K562 (cell line): ENCODE data around the gene LY6G6C. TPM values are rescaled to one million over a fixed set of nuclear protein-coding genes. Genes with fewer than 3 reads are reported as not detected.

Experiments
- BHLHE40 ChIP-seq: IDR thresholded peaks from 2 replicates; pipeline ENCODE4 v1.6.1; 2011; ENCODE audit warnings: low read length, improper control_type of control experiment
- BRF2 ChIP-seq: IDR thresholded peaks from 3 replicates; pipeline ENCODE4 v1.6.1; 2011; ENCODE audit warnings: borderline replicate concordance, mild to moderate bottlenecking; ENCODE audit not compliant: insufficient read length, insufficient read depth
- CBX5 ChIP-seq: IDR thresholded peaks from 2 replicates; pipeline ENCODE4 v1.6.1; 2014; ENCODE audit warnings: low read depth, borderline replicate concordance
- CREB1 ChIP-seq, 2 experiments: sonication (generic) in 1 of 2; formaldehyde crosslinking in 1 of 2; IDR thresholded peaks; 2 replicates each; pipeline versions ENCODE4 v1.6.1 to v1.8.0; 2012 to 2022; ENCODE audit warnings: inconsistent platforms in 1 of 2, mild to moderate bottlenecking in 1 of 2, missing genetic modification reagents in 1 of 2, moderate library complexity in 1 of 2
- ESRRA ChIP-seq: fragments of 450-650 bp; IDR thresholded peaks from 2 replicates; pipeline ENCODE4 v1.6.1; 2014; ENCODE audit warnings: low read depth, mild to moderate bottlenecking, moderate library complexity, borderline replicate concordance
- GABPA ChIP-seq: fragments of 200-800 bp; sonication (Bioruptor generic); conservative IDR thresholded peaks from 2 replicates; pipeline ENCODE4 v1.6.1; 2016; ENCODE audit warnings: low read depth, missing genetic modification characterization, missing compliant biosample characterization
- GTF2F1 ChIP-seq: IDR thresholded peaks from 2 replicates; pipeline ENCODE4 v1.6.1; 2011; ENCODE audit warnings: low read depth, low read length, improper control_type of control experiment
- HMG20B ChIP-seq: fragments of 250-450 bp; sonication (Bioruptor Pico); IDR thresholded peaks from 2 replicates; pipeline ENCODE4 v1.5.0; 2021; ENCODE audit warnings: mild to moderate bottlenecking
- HNRNPUL1 ChIP-seq: fragments of 200-400 bp; formaldehyde crosslinking; IDR thresholded peaks from 2 replicates; pipeline ENCODE4 v1.6.1; 2017; ENCODE audit warnings: low read length
- KDM1A ChIP-seq, 2 experiments: fragments of 450-650 bp; IDR thresholded peaks; 2 replicates each; pipeline ENCODE4 v1.6.1; 2016; ENCODE audit warnings: mild to moderate bottlenecking in 2 of 2
- MCM5 ChIP-seq: fragments of 450-650 bp; IDR thresholded peaks from 2 replicates; pipeline ENCODE4 v1.6.1; 2016; ENCODE audit warnings: low read depth
- MCM7 ChIP-seq, 2 experiments: fragments of 450-650 bp; IDR thresholded peaks; 2 replicates each; pipeline ENCODE4 v1.6.1; 2016 to 2018
- NELFE ChIP-seq: IDR thresholded peaks from 2 replicates; pipeline ENCODE4 v1.6.1; 2011; ENCODE audit warnings: mild to moderate bottlenecking; ENCODE audit not compliant: insufficient read depth, insufficient read length
- PTRF ChIP-seq: fragments of 450-650 bp; IDR thresholded peaks from 2 replicates; pipeline ENCODE4 v1.6.1; 2016; ENCODE audit warnings: mild to moderate bottlenecking, missing genetic modification characterization, missing compliant biosample characterization
- RBM39 ChIP-seq: fragments of 200-400 bp; formaldehyde crosslinking; optimal IDR thresholded peaks from 2 replicates; pipeline ENCODE3; 2018; ENCODE audit warnings: low read depth, low read length
- SIN3A ChIP-seq, 2 experiments: fragments of 150-350 bp in 1 of 2; IDR thresholded peaks; 2 replicates each; pipeline ENCODE4 v1.6.1; 2011 to 2016; ENCODE audit warnings: borderline replicate concordance in 2 of 2, low read depth in 2 of 2, low read length in 2 of 2, mild to moderate bottlenecking in 2 of 2, moderate library complexity in 2 of 2; ENCODE audit not compliant: control insufficient read depth in 1 of 2
- SMARCB1 ChIP-seq: IDR thresholded peaks from 2 replicates; pipeline ENCODE4 v1.6.1; 2011; ENCODE audit warnings: improper control_type of control experiment, low read depth; ENCODE audit not compliant: insufficient read length
- TBP ChIP-seq: optimal IDR thresholded peaks from 2 replicates; pipeline ENCODE3; 2011; ENCODE audit warnings: low read depth, low read length, improper control_type of control experiment
- TRIM25 ChIP-seq: fragments of 450-650 bp; IDR thresholded peaks from 2 replicates; pipeline ENCODE4 v1.7.0; 2016; ENCODE audit warnings: borderline replicate concordance
- ZBTB9 ChIP-seq: fragments of 450-650 bp; formaldehyde crosslinking; IDR thresholded peaks from 2 replicates; pipeline ENCODE4 v1.4.0; 2020; ENCODE audit warnings: mild to moderate bottlenecking, moderate library complexity
- ZFP1 ChIP-seq: fragments of 450-650 bp; formaldehyde crosslinking; IDR thresholded peaks from 2 replicates; pipeline ENCODE4 v1.4.0; 2020; ENCODE audit warnings: mild to moderate bottlenecking, mixed read lengths
- ZNF146 ChIP-seq: IDR thresholded peaks from one replicate; pipeline ENCODE4 v1.6.1; 2018; ENCODE audit warnings: missing compliant biosample characterization; ENCODE audit not compliant: unreplicated experiment
- ZNF263 ChIP-seq: sonication (generic); formaldehyde crosslinking; IDR thresholded peaks from 2 replicates; pipeline ENCODE4 v1.8.0; 2022; ENCODE audit warnings: mild to moderate bottlenecking, missing genetic modification reagents, borderline replicate concordance
- ZNF347 ChIP-seq: fragments of 450-650 bp; formaldehyde crosslinking; IDR thresholded peaks from 2 replicates; pipeline ENCODE4 v1.4.0; 2020; ENCODE audit warnings: low read depth, mild to moderate bottlenecking, moderate library complexity
- ZNF780A ChIP-seq: fragments of 250-450 bp; sonication (Bioruptor Pico); IDR thresholded peaks from 2 replicates; pipeline ENCODE4 v1.5.0; 2021; ENCODE audit warnings: mild to moderate bottlenecking
- polyA plus RNA-seq, 8 experiments: library from polyadenylated mRNA; depleted of rRNA in 4 of 8; stranded (reverse) in 5 of 8; unstranded in 3 of 8; fragments of >200 nt; fragmentation: Nextera tagmentation in 2 of 8; fragmentation: Illumina TruSeq in 1 of 8; extraction: Ambion mirVana in 2 of 8; extraction: Trizol in 1 of 8; gene quantifications; 2 replicates each; pipeline versions ENCODE4 v1.2.1 to v1.2.3, GENCODE V29; 2011 to 2014; ENCODE audit warnings: inconsistent platforms in 1 of 8, missing spikeins in 1 of 8
- total RNA-seq, 7 experiments: library from RNA; depleted of rRNA in 6 of 7; stranded (reverse); fragments of >200 nt in 6 of 7; fragmentation: Illumina TruSeq in 2 of 7; extraction: Trizol in 2 of 7; gene quantifications; 2 replicates each; pipeline versions ENCODE4 v1.2.1 to v1.2.3, GENCODE V29; 2011 to 2021; ENCODE audit warnings: low replicate concordance in 1 of 7
- TF ChIP-seq, protein P1 (sequence below): fragments of 450-650 bp; IDR thresholded peaks from 2 replicates; pipeline ENCODE4 v1.6.1; 2016; ENCODE audit warnings: antibody characterized with exemption

The LY6G6C gene
- total and polyA plus RNA-seq, 9 of the 15 experiments (the other 6 are each of a cell fraction or from before 2014, with no cell fraction given) = 0.06 to 0.20 TPM; not detected in 7

DNA sequence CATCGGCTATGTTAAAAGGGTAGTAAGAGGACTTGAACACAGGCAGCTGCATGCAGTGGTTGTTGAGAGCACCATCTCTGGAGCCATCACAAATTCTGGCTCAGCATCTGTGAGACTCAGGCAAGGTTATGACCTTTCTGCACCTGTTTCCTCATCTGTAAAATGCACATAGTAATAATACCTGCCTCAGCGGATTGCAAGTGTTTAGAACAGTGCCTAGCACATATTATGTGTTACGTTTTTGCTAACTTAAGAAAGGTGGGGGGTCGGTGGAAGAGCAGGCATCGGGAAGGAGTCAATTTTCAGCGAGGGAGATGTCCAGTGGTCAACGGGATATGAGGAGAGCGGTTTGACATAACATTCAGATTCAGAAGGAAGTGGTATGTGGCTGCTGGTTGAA lies 43.6 kb downstream of the LY6G6C start (continued):
- TF ChIP-seq ZNF146 (CRISPR knock-in tag) = no peak
- TF ChIP-seq NELFE = no peak
- no peak for TF ChIP-seq CBX5
- TF ChIP-seq ESRRA = 0 out of 2 replicates have a peak, but pooled peaks have one; percentile 30
- TF ChIP-seq MCM5 = no peak
- no peak for TF ChIP-seq SMARCB1
- no peak for TF ChIP-seq RBM39
- TF ChIP-seq MCM7 (IDR thresholded peaks at IDR 0.05) = 0 out of 4 replicates have a peak, but pooled peaks have one; percentile 19 to 42
- no peak for TF ChIP-seq PTRF (tag)
- no peak for TF ChIP-seq SIN3A (IDR thresholded peaks at IDR 0.05; ENCODE audit: borderline replicate concordance in 2 of 2, control insufficient read depth in 1 of 2, low read depth in 2 of 2, low read length in 2 of 2)
- no peak for TF ChIP-seq HNRNPUL1
- no peak for TF ChIP-seq ZBTB9 (CRISPR knock-in tag)
- no peak for TF ChIP-seq TBP
- TF ChIP-seq ZFP1 (CRISPR knock-in tag) = no peak
- TF ChIP-seq, protein P1, sequence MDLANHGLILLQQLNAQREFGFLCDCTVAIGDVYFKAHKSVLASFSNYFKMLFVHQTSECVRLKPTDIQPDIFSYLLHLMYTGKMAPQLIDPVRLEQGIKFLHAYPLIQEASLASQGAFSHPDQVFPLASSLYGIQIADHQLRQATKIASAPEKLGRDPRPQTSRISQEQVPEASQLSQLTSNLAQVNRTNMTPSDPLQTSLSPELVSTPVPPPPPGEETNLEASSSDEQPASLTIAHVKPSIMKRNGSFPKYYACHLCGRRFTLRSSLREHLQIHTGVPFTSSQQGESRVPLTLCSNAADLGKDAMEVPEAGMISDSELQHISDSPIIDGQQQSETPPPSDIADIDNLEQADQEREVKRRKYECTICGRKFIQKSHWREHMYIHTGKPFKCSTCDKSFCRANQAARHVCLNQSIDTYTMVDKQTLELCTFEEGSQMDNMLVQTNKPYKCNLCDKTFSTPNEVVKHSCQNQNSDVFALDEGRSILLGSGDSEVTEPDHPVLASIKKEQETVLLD = no peak
- TF ChIP-seq ZNF780A (CRISPR knock-in tag) = no peak
- no peak for TF ChIP-seq GTF2F1
- no peak for TF ChIP-seq CREB1 (IDR thresholded peaks at IDR 0.05)
- no peak for TF ChIP-seq CREB1 (CRISPR knock-in tag; IDR thresholded peaks at IDR 0.05)
- TF ChIP-seq BHLHE40 = no peak
- no peak for TF ChIP-seq HMG20B (CRISPR knock-in tag)
- TF ChIP-seq GABPA (tag) = no peak
- no peak for TF ChIP-seq ZNF263
- no peak for TF ChIP-seq ZNF347
- TF ChIP-seq TRIM25 = no peak
- peak; percentile 46 to 48; a peak in 2 of 4 replicates for TF ChIP-seq KDM1A (IDR thresholded peaks at IDR 0.05)
- TF ChIP-seq BRF2 = no peak
